Hair follicle dermal papilla cell (primary cell): ENCODE results near the gene SESN3. TPM values are rescaled to one million over a fixed set of nuclear protein-coding genes. Genes with fewer than 3 reads are reported as not detected.

Source experiments
- total RNA-seq: library from RNA; depleted of rRNA; stranded (reverse); fragments of >200 nt; gene quantifications from 2 replicates; pipeline ENCODE4 v1.2.3, GENCODE V29; 2012

SESN3 gene
- total RNA-seq, result 15.8 and 24.7 TPM in 2 replicates

GRCh38 chr11:95231127-95231880 lies at the start of gene SESN3:
TSS of gene SESN3 (minus strand) at chr11:95231202. CDS start at chr11:95230860, 342 bp downstream.

Other genes starting within 250 kb of the SESN3 start
- not detected in 2 replicates for gene KDM4E, start 205.9 kb downstream of the SESN3 start, total RNA-seq
- gene KDM4F, start 181.8 kb downstream of the SESN3 start, total RNA-seq, result not detected in 2 replicates
- 17.4 and 20.9 TPM in 2 replicates for gene SRSF8, start 164.3 kb downstream of the SESN3 start, total RNA-seq
- 25.5 and 25.7 TPM in 2 replicates for gene ENDOD1, start 141.4 kb downstream of the SESN3 start, total RNA-seq